WI38 (cell line): ENCODE data around the gene CFAP46.
A peak's percentile ranks its signal among the peaks of the same experiment; 100 is the strongest.
"Not testable (repeated sequence)": the region's sequence is repeated elsewhere in the genome, so short reads cannot be mapped to it uniquely, and the experiment has no call there.

ENCODE experiments used
- H3K4me3 ChIP-seq: 2 replicates; pipeline ENCODE4 v1.5.1; 2011; ENCODE audit warnings: low read depth, mild to moderate bottlenecking, control low read depth, low read length
- CTCF ChIP-seq: IDR thresholded peaks from 2 replicates; pipeline ENCODE4 v1.5.1; 2012; ENCODE audit warnings: low read depth, mild to moderate bottlenecking, control low read depth, low read length

The CFAP46 gene

GRCh38 chr10:132907821-132908620, 34.3 kb downstream of the CFAP46 start:
- no peak for TF ChIP-seq CTCF
- no peak overlapping the region for H3K4me3 ChIP-seq

GRCh38 chr10:132906836-132907235, 35.5 kb downstream of the CFAP46 start:
- no peak for TF ChIP-seq CTCF
- no peak overlapping the region for H3K4me3 ChIP-seq

- no peak for TF ChIP-seq CTCF
These were observed 36.3 kb downstream of the CFAP46 start for GRCh38 chr10:132906106-132906505.

GRCh38 chr10:132905661-132906060, 36.7 kb downstream of the CFAP46 start:
- no peak for TF ChIP-seq CTCF
- H3K4me3 ChIP-seq: no peak overlapping the region

More at GRCh38 chr10:132906106-132906505, 36.3 kb downstream of the CFAP46 start:
- no peak overlapping the region for H3K4me3 ChIP-seq

GRCh38 chr10:132904814-132905649, 37.3 kb downstream of the CFAP46 start:
- H3K4me3 ChIP-seq: no peak overlapping the region
- TF ChIP-seq CTCF: no peak

- no peak overlapping the region for H3K4me3 ChIP-seq
- peak; percentile 83 for TF ChIP-seq CTCF
These were observed 38.1 kb downstream of the CFAP46 start for GRCh38 chr10:132904181-132904813.

- H3K4me3 ChIP-seq: not testable (repeated sequence)
These were observed 39.5 kb downstream of the CFAP46 start for GRCh38 chr10:132902656-132903575.
